HuH-7 (cell line): ENCODE results near the gene UBE2V1.

Experiments used
- DNase-seq: peaks from one replicate; pipeline ENCODE4 v3.0.0; 2011; ENCODE audit warnings: low spot score

UBE2V1 gene

GRCh38 chr20:50043573-50044352 lies 69.2 kb downstream of the UBE2V1 start:
- DNase-seq, result no peak

GRCh38 chr20:50042370-50043313 lies 70.3 kb downstream of the UBE2V1 start:
- no peak for DNase-seq

- DNase-seq, result no peak
These were observed 71.6 kb downstream of the UBE2V1 start for GRCh38 chr20:50041246-50041873.

- no peak for DNase-seq
These were observed 72.3 kb downstream of the UBE2V1 start for GRCh38 chr20:50040432-50041245.

GRCh38 chr20:50039706-50040431 lies 73.1 kb downstream of the UBE2V1 start:
- DNase-seq, result no peak

- DNase-seq, result no peak
These were observed 74.4 kb downstream of the UBE2V1 start for GRCh38 chr20:50038574-50038991.

DNA sequence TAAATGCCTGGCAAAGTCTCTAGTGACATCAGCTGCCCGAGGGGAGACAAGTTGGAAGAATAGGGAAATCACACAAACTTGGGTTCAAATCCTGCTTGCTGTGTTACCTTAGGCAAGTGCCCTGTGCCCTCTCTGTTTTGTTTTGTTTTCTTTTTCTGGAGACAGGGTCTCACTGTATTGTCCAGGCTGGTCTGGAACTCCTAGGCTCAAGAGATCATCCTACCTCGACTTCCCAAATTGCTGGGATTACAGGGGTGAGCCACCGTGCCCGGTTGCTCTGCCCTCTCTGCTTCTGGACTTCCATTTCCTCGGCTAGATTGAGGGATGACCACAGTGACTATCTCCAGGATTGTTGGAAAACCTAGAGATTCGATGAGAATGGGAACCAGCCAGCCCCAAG lies 74.8 kb downstream of the UBE2V1 start:
- DNase-seq, result no peak

DNA sequence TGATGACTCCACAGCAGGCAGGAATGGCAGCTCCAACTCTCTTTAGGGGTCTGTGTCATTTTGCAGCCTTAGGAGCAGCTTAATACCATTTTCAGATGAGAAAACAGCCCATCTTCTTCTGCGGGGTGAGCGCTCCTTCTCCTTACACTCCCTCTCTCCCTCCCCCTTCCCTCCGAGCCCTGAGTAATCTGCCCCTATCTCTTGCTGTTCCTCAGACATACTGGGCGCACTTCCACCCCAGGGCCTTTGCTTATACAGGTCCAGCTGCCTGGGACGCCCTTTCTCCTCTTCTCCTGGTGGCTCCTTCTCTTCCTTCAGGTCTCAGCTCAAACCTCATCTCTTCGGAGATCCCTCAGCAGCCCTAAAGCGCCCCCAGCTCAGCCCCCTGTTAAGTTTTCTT lies 75.4 kb downstream of the UBE2V1 start:
- DNase-seq, result no peak

GRCh38 chr20:50037123-50037522 lies 75.8 kb downstream of the UBE2V1 start:
- DNase-seq, result no peak

DNA sequence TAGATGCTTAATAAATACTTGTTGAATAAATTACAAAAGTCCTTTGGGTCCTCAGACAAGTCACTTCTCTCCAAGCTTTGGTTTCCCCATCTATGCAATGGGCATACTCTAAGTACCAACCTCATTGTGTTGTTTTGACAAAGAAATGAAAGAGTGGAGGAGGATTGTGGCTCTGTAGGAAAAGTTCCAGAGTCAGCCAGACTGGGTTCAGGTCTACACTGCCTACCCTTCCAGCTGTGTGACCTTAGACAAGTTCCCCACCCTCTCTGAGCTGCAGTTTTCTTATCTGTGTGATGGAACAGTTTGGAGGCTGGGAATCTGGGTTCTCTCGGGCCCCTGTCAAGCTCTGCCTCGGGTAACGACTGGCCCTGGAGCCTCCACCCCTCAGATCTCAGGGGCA lies 76.2 kb downstream of the UBE2V1 start:
- no peak for DNase-seq

- no peak for DNase-seq
These were observed 78.3 kb downstream of the UBE2V1 start for GRCh38 chr20:50034567-50035180.

- no peak for DNase-seq
These were observed 79.8 kb downstream of the UBE2V1 start for GRCh38 chr20:50032955-50033666.
